Mesothelial cell of epicardium (in vitro differentiated cells): ENCODE results near the gene SLC2A6. TPM values are rescaled to one million over a fixed set of nuclear protein-coding genes. Genes with fewer than 3 reads are reported as not detected.

ENCODE experiments used
- DNase-seq, 2 experiments: peaks; one replicate each; pipeline ENCODE4 v3.0.0; 2021; ENCODE audit warnings: low spot score in 2 of 2; ENCODE audit not compliant: unreplicated experiment in 2 of 2
- H3K27ac Mint-ChIP-seq: 2 replicates; pipeline ENCODE4 v1.8.0; 2021; ENCODE audit warnings: mixed read lengths
- H3K27me3 Mint-ChIP-seq: 2 replicates; pipeline ENCODE4 v1.8.0; 2021; ENCODE audit warnings: low read depth, mixed read lengths
- H3K36me3 Mint-ChIP-seq: 2 replicates; pipeline ENCODE4 v1.8.0; 2021; ENCODE audit warnings: mixed read lengths
- H3K4me1 Mint-ChIP-seq: 2 replicates; pipeline ENCODE4 v1.8.0; 2021; ENCODE audit warnings: mixed read lengths
- H3K4me3 Mint-ChIP-seq: 2 replicates; pipeline ENCODE4 v1.8.0; 2021; ENCODE audit warnings: mild to moderate bottlenecking, moderate library complexity, mixed read lengths
- H3K9me3 Mint-ChIP-seq: 2 replicates; pipeline ENCODE4 v1.8.0; 2021; ENCODE audit warnings: mixed read lengths
- total RNA-seq: library from RNA; stranded (reverse); gene quantifications from 3 replicates; pipeline ENCODE4 v1.2.1, GENCODE V29; 2021
- TF ChIP-seq, protein P1 (sequence below): fragments of 200-600 bp; sonication (generic); IDR thresholded peaks from one replicate; pipeline ENCODE4 v1.5.0; 2021; ENCODE audit warnings: antibody characterized with exemption; ENCODE audit not compliant: unreplicated experiment

SLC2A6 gene
- total RNA-seq, 1 donor from 2014 or later: 9.0 TPM

- H3K9me3 Mint-ChIP-seq: peaks cover 24% of the 10 kb centered on the region
- TF ChIP-seq, protein P1, sequence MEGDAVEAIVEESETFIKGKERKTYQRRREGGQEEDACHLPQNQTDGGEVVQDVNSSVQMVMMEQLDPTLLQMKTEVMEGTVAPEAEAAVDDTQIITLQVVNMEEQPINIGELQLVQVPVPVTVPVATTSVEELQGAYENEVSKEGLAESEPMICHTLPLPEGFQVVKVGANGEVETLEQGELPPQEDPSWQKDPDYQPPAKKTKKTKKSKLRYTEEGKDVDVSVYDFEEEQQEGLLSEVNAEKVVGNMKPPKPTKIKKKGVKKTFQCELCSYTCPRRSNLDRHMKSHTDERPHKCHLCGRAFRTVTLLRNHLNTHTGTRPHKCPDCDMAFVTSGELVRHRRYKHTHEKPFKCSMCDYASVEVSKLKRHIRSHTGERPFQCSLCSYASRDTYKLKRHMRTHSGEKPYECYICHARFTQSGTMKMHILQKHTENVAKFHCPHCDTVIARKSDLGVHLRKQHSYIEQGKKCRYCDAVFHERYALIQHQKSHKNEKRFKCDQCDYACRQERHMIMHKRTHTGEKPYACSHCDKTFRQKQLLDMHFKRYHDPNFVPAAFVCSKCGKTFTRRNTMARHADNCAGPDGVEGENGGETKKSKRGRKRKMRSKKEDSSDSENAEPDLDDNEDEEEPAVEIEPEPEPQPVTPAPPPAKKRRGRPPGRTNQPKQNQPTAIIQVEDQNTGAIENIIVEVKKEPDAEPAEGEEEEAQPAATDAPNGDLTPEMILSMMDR: no peak
- H3K4me3 Mint-ChIP-seq: no peak overlapping the region
- no peak for DNase-seq
- no peak overlapping the region for H3K27ac Mint-ChIP-seq
- no peaks in the 10 kb centered on the region for H3K36me3 Mint-ChIP-seq
- peaks cover 24% of the 10 kb centered on the region for H3K4me1 Mint-ChIP-seq
- no peaks in the 10 kb centered on the region for H3K27me3 Mint-ChIP-seq
Observed at GRCh38 chr9:133505186-133505830, 26.4 kb upstream of the SLC2A6 start.

- H3K27ac Mint-ChIP-seq: no peak overlapping the region
- no peak overlapping the region for H3K4me3 Mint-ChIP-seq
- H3K9me3 Mint-ChIP-seq: peaks cover 24% of the 10 kb centered on the region
- TF ChIP-seq, protein P1: no peak
- H3K4me1 Mint-ChIP-seq: peaks cover 7% of the 10 kb centered on the region
- no peak for DNase-seq
- no peaks in the 10 kb centered on the region for H3K36me3 Mint-ChIP-seq
- no peaks in the 10 kb centered on the region for H3K27me3 Mint-ChIP-seq
Observed at GRCh38 chr9:133502112-133502511, 23.2 kb upstream of the SLC2A6 start.

DNA sequence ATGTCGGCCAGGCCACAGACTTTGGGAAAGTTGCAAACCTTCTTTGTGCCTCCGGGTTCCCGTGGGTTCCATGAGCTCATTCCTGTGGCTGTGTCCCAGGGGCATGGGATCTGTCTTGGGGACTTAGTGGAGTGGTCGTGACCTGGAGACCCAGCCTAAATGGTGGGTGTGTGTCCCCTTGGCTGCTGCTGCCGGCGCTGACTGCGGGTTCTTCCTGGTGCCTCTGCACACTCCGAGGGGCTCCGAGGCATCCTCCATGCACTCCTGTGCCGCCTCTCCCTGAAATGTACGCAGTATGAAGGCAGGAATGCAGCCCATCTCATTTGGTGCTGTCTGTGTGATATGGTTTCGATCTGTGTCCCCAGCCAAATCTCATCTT is 21.0 kb upstream of the SLC2A6 start:
- Mint-ChIP-seq H3K27ac (no peak overlapping the region), H3K9me3 (peaks cover 24% of the 10 kb centered on the region), H3K36me3 (no peaks in the 10 kb centered on the region), H3K27me3 (no peaks in the 10 kb centered on the region), H3K4me3 (no peak overlapping the region), H3K4me1 (no peaks in the 10 kb centered on the region)
- no peak for DNase-seq
- TF ChIP-seq, protein P1: no peak

DNA sequence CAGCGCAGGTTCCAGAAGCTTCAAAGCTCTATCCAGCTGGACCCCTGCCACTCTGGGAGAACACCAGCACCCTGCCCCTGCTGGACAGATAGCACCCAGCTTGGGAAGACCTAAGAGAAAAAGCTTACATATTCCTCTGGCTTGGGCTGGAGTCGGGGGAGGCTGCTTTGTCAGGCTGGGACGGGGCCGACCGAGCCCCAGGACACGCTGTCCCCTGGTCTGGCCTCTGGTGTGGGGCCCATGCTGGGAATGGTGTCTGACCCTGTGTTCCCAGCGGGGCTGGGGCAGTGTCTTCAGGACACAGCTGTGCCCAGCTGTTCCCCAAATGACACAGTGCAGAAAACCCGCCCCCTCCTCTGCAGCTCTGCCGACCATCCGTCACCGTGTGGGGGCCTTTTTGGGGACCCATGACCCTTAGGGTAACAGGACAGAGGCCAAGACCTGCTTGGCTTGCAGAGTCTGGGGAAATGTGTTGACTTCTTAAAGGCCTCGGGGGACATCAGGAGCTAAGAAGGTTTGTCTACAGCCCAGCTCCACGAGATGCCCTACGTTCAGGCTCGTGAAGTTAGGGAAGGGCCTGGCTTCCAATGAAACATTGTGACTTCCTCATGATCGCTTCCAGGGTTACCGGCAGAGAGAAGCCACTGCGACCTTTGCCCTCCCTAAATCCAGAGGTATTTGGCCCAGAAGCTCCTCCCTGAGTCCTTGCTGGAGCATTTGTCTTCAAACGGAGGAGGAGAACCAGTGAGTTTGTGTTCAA is 20.4 kb upstream of the SLC2A6 start:
- peaks cover 24% of the 10 kb centered on the region for H3K9me3 Mint-ChIP-seq
- DNase-seq: no peak
- no peaks in the 10 kb centered on the region for H3K4me1 Mint-ChIP-seq
- H3K36me3 Mint-ChIP-seq: no peaks in the 10 kb centered on the region
- H3K4me3 Mint-ChIP-seq: no peak overlapping the region
- H3K27ac Mint-ChIP-seq: no peak overlapping the region
- H3K27me3 Mint-ChIP-seq: no peaks in the 10 kb centered on the region
- TF ChIP-seq, protein P1: no peak

- H3K9me3 Mint-ChIP-seq: peaks cover 13% of the 10 kb centered on the region
- no peak overlapping the region for H3K4me3 Mint-ChIP-seq
- peaks cover 11% of the 10 kb centered on the region for H3K4me1 Mint-ChIP-seq
- H3K36me3 Mint-ChIP-seq: no peaks in the 10 kb centered on the region
- no peaks in the 10 kb centered on the region for H3K27me3 Mint-ChIP-seq
- no peak overlapping the region for H3K27ac Mint-ChIP-seq
- no peak for DNase-seq
- TF ChIP-seq, protein P1: no peak
Observed at GRCh38 chr9:133496861-133497842, 18.3 kb upstream of the SLC2A6 start.
